HG03108 (cell line): ENCODE data around the gene DCLK3.

Source experiments
- ATAC-seq: cut with Tn5 transposase; IDR thresholded peaks from one replicate; pipeline ENCODE4 v1.9.1; 2021; ENCODE audit warnings: moderate library complexity; ENCODE audit not compliant: unreplicated experiment

Gene DCLK3

GRCh38 chr3:36765104-36765503, 751 bp upstream of the DCLK3 start:
- no peak for ATAC-seq

- no peak for ATAC-seq
These were observed 318 bp upstream of the DCLK3 start for GRCh38 chr3:36764704-36765038.

GRCh38 chr3:36762918-36763849, 1.2 kb downstream of the DCLK3 start:
- ATAC-seq, result no peak

DNA sequence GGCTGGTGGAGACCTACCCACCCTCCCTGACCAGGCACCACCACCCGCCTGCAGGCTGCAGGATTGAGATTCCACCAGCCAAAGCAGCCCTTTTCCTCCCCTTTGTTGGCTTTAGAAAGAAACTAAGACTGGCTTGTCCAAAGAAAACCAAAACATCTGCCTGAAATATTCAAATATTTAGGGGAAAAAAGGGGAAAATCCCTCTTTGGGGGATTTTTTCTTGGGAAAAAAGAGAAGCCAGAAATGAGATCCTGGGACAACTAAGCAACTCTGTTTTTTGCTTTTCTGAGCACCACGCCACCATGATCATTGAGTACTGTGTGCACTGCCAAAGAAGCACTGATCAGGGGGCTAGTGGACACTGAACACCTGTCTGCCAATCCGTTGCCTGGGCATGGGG, 2.6 kb downstream of the DCLK3 start:
- ATAC-seq, result no peak

- no peak for ATAC-seq
These were observed 8.1 kb downstream of the DCLK3 start for GRCh38 chr3:36756269-36756668.

DNA sequence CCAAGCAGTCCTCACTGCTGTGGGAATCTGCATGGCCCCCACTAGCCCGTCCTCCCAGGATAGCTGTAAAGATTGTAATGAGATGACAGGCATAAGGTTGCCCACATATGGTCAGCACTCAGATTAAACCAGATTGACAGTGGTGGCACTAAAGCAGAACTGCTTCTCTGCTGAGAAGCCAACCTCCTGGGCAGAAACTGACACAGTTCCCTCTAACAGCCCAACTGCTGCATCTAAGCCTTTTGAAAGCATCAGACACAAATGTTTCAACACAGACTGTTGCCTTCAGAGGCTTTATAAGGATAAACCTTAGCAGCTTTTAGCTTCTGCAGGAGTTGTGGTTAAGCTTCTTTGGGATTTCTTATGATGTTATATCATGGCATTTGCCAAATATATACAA, 13.0 kb downstream of the DCLK3 start:
- ATAC-seq, result no peak

- no peak for ATAC-seq
These were observed 13.6 kb downstream of the DCLK3 start for GRCh38 chr3:36750737-36751136.

DNA sequence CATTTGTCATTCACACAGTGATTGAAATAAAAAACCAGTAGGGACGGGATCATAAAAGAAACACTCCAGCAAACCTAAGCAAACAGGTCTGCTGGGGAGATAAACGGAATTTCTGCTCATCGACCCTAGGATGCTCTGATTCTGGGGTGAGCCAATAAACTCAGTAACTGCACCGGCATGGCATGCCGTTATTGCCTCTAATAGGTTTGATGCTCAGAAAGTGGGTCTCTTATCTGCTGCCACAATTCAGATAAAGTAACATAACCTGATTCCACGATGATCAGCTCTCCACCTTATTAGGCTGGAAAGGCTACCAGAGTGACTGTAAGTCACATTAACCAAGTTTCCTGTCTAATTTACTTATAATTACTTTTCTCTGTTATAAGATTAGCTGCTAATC, 19.6 kb downstream of the DCLK3 start:
- no peak for ATAC-seq

GRCh38 chr3:36743826-36744225, 20.5 kb downstream of the DCLK3 start:
- no peak for ATAC-seq

DNA sequence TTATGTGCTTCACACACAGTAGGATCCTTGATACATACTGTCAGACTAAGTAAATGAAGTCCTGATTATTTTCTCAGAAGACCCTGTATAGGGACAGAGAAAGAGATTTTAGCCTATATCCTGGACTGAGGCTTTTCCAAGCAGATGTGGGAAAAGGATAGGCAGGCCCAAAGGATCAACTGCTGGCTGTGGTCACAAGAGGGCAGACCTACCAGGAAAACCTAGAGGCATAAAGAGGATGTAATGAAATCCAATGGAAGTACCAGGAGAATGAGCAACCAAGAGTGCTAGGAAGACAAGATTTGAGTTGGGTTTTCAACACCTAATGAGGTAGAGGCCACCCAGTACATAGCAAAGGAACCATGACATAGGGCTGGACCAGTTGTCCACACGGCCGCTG, 23.1 kb downstream of the DCLK3 start:
- ATAC-seq, result no peak

DNA sequence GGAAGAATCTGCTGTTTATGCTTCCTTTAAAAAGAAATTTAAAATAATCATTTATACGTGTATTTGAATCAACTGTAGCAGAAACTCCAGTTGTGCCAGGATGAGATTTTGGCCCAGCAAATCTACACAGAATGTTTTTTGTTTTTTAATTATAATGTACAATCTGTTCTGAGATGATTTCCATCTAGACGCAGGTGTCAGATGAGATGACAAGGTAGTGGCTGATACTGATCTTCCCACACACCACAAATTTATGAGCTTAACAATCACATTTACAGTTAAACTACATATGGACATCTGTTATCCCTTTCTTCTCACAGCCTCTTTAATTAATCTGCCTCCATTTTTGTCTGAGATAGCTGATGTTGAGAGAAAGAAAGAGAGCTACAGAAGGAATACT, 23.6 kb downstream of the DCLK3 start:
- ATAC-seq, result no peak

DNA sequence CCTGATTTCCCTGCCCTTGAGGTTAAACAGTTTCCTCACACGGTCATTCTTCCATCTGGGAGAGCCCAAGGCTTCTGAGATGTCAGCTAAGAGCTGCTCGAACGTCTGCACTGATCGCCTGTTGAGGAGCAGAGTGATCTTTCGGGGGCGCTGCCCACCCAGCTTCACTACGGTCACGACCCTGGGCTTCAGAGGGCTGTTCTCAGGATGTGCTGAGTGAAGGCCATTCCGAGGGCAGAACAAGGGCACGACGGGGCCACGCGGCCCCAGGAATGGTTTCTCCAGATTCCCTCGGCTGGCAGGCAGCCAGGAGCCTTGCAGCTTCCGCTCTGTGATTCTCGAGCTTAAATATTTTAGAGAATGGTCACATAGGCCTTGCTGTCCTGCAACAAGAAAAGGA, 25.7 kb downstream of the DCLK3 start:
- ATAC-seq, result no peak

GRCh38 chr3:36736301-36736700, 28.1 kb downstream of the DCLK3 start:
- no peak for ATAC-seq

DNA sequence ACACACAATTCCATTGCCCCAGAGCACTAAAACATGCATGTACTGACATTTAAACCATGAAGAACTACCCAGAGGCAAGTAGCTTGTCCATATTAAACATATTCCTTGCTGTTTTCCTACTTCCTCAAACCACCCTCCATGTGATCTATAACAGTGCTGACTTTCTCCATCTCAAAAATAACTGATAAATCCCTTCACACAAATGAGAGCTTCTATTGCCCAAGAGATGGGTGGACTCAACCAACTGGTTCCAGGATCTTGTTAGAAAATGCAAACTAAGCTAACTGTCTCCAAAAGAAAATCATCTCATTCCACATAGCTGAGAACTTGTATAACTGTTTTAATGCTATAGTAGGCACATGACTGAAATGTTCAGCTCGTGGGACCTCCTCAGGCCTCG, 29.6 kb downstream of the DCLK3 start:
- no peak for ATAC-seq

DNA sequence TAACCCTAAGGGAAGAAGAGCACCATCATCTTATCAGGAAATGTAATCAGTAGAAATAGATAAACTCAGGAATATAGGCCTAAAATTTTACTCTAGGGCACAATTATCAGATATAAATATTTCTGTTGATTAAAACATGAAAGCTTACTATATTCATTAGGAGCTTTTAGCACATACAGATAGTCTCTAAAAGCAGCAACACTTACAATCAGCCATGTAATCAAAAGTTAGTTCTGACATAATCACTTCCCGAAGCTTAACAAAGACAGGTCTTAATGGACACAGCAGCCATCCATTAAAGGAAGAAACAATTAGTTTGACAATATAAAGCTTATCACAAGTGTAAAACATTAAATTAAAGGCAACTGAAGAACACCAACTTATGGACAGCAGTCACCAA, 30.6 kb downstream of the DCLK3 start:
- ATAC-seq, result no peak

- no peak for ATAC-seq
These were observed 31.1 kb downstream of the DCLK3 start for GRCh38 chr3:36733162-36733696.

DNA sequence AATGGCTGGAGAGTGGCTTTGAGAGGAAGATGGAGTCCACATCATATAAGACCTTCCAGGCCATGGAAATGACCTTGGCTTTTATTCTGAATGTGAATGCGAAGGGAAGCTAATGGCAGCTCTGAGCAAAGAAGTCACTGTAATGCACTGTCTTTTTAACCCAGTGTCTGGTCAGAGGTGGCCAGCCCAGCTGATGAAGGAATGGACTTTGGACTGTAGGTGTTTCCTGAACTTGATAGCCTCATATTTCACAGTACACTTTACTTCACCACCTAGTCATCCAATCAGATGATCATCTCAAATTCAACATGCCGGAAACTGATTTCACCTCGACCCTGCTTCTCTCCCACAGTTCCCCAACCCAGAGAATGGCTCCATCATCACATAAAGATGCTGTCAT, 33.4 kb downstream of the DCLK3 start:
- no peak for ATAC-seq

GRCh38 chr3:36729204-36730056, 34.9 kb downstream of the DCLK3 start:
- no peak for ATAC-seq

DNA sequence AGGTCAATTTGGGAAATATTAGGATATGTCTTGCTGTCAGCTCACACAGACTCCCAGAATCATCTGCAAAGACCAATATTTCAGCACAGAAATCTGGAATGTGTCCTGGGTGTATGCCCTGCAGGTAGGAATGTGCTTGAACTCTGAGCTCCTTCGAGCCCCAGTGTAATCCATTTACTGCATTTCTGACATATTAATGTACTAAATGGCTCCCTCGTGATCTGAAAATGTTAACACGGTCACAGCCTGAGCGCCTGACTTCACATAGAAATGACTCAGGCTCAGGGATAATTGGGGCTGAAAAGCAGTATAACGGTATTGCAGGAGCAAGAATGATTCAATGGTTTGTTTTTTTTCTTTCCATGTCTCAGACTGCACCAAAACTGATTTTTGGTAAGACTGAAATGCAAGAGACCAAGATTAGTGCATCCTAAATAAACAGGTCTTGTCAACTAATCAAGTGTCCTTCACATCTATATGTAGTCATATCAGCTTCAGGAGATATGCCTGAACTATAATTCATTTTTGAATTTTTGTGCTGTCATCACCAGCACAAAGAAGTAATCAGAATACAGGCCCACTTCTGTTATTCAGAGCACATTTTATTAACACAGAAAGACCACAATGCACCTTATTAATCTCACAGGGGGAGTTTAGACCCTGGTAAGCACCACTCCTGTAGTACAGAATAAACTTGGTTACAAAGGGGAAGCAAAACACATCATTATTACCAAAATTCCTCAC, 49.8 kb downstream of the DCLK3 start:
- no peak for ATAC-seq

GRCh38 chr3:36713904-36714303, 50.4 kb downstream of the DCLK3 start:
- no peak for ATAC-seq

GRCh38 chr3:36710606-36711005, 53.7 kb downstream of the DCLK3 start:
- no peak for ATAC-seq
